ENCODE measurements around the gene EFL1.
A peak's percentile ranks its signal among the peaks of the same experiment; 100 is the strongest.
"Not testable (repeated sequence)": the region's sequence is repeated elsewhere in the genome, so short reads cannot be mapped to it uniquely, and the experiment has no call there.

Gene EFL1

GRCh38 chr15:82275410-82275809 is 12.9 kb upstream of the EFL1 start:
- no peak for DNase-seq (ENCODE audit: low spot score)

DNA sequence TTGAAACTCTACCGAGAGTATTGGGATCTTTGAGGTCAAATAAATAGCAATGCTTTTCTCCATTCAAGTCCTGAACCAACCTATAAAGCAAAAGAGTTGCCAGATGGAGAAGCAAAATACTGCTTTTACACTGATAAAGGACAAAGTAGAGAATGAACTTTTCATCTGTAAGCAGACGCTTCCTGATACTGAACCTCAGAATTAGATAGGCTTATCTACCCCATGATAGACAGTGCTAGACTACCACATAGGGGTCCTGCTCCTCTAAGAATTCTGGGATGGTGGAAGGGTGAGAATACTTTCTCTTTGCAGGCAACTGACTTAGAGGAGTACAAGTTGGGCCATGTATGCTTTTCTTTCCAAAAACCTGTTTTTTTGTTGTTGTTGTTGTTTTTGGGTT is 9.6 kb upstream of the EFL1 start:
- DNase-seq (ENCODE audit: low spot score) = no peak

- not testable (repeated sequence) for DNase-seq (ENCODE audit: low spot score)
Measured at GRCh38 chr15:82268454-82268853, 5.9 kb upstream of the EFL1 start.

DNA sequence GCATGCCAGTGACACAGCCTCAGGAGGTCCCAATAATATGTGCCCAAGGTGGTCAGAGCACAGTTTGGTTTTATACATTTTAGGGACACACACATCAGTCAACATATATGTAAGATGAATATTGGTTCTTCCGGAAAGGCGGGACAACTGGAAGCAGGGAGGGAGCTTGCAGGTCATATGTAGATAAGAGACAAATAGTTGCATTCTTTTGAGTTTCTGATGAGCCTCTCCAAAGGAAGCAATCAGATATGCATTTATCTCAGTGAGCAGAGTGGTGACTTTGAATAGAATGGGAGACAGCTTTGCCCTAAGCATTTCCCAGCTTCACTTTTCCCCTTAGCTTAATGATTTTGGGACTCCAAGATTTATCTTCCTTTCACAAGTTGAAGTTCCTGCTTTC is 4.6 kb upstream of the EFL1 start:
- not testable (repeated sequence) for DNase-seq (ENCODE audit: low spot score)

DNA sequence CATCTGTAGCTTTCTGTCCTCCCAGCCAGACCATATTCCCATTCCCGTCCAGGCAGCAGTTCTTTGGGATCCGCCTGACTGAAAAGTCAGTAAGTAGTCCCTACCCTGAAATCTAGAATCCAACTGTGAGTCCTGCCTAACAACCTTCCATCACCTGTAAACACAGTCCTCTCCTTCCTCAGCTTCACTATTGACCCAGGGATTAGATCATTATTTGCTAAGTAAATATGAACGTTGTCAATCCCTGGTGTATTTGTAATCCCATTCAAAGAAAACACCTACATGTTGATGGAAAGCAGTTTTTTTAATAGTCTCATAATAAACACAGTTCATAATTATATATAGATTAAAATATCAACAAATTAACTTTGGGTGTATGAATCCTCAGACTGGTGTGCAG is 816 bp upstream of the EFL1 start:
- peak; percentile 12 for DNase-seq (ENCODE audit: low spot score)

DNA sequence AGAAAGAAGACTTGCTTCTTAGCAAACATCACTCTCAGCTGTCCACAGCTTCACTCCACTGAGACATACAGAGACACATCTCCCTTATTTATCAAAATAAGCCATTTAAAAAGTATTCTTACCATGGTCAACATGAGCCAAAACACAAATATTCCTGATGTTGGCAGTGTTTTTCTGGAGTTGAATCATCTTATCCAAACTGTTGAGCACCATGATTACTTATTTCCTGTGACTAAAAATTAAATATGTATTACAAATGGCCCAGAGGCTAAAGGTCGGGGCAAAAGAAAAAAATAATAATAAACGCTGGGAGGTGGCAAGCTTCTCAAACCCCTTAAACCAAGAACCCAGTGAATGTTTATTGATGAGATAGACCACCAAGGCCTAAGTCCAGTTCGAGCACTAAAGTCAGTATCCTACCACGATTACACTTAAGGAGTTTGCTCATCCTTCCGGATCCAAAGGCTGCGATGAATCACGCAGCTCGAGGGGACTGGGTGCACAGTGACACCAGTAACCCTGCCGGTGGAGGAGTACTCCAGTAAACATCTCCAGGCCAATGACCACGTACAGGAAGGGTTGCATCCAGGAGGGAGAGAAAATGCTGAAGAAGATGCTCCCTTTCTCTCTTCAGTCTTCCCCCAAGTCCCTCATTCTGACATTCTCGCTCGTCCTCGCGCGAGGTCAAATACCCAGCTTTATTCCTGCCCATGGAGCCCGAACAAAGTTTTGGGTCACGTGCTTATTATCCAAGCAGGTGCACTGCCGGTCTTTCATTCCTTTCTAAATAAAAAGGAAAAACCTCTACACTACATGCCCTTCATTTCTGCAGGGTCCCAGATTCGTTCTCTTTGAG is 740 bp downstream of the EFL1 start:
- peak; percentile 71 for DNase-seq (ENCODE audit: low spot score)

- DNase-seq (ENCODE audit: low spot score) = not testable (repeated sequence)
Measured at GRCh38 chr15:82248261-82248660, 14.3 kb downstream of the EFL1 start.

GRCh38 chr15:82245956-82246355 is 16.6 kb downstream of the EFL1 start:
- not testable (repeated sequence) for DNase-seq (ENCODE audit: low spot score)

DNA sequence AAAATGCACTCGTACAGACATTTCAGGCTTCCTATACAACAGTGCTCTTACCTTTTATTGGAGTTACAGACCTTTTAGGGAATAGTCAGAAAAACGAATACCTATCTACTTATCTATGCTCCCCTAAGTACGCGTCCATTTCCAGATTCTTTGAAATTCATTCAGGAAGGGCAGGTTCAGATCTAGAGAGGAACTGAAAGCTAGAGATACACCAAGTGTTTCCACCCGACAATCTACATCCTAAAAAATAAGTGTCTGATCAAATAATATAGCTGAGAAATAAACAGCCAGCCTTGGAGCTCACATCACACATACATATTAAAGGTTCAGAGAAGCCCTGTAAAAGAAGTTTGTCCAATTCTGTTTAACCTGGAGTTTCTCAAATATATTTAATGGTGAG is 18.9 kb downstream of the EFL1 start:
- DNase-seq (ENCODE audit: low spot score) = not testable (repeated sequence)

GRCh38 chr15:82241836-82242499 is 20.6 kb downstream of the EFL1 start:
- DNase-seq (ENCODE audit: low spot score) = not testable (repeated sequence)

DNA sequence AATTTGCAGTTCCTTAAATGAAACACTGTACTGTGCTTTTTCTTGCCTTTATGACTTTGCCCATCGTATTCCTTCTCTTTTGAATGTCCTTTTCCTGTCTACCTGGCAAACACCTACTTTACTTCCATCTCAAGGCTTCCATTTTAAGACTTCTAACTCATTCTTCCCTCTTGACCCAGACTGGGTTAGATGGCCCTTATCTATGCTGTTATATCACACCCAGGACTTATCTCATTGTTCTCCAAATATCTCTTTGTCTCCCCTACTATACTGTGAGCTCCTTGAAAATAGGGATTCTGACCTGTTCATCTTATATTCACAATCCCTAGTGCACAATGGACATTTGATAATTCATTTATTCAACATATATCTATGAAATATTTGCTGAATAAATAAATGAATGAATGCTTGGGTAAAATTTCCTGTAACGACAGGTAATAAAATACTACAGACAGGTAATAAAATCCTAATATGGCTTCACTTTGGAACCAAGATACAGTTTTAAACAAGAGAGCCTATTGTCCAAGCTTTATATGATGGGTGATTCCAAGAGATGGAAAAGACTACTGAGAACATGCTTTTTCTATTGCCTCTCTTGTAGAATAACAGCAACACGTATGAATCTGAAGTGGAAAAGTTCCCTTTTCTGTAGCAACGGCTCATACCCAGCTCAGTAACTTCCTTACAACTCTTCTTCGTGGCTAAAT is 22.7 kb downstream of the EFL1 start:
- DNase-seq (ENCODE audit: low spot score) = no peak

GRCh38 chr15:82237944-82238534 is 24.5 kb downstream of the EFL1 start:
- DNase-seq (ENCODE audit: low spot score) = not testable (repeated sequence)

DNA sequence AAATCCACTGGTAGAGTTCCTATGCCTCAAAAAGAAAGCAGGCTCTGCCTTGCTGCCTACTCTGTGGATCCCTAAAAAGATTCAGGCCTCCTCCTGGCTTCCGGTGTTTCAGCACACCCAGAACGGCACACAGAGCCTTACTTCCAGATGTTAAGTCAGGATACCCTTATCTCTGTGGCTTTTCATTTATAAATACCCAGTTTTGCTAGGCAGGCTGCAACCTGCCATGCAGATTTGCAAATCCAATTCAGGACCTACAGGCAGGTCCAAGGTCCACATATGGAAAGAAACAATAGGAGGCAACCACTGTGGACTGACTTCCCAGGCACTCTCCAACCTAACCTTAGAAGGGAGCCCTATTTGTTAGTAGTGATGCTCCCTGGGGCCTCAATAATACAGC is 30.7 kb downstream of the EFL1 start:
- DNase-seq (ENCODE audit: low spot score) = no peak

GRCh38 chr15:82231233-82231632 is 31.3 kb downstream of the EFL1 start:
- DNase-seq (ENCODE audit: low spot score) = no peak

DNA sequence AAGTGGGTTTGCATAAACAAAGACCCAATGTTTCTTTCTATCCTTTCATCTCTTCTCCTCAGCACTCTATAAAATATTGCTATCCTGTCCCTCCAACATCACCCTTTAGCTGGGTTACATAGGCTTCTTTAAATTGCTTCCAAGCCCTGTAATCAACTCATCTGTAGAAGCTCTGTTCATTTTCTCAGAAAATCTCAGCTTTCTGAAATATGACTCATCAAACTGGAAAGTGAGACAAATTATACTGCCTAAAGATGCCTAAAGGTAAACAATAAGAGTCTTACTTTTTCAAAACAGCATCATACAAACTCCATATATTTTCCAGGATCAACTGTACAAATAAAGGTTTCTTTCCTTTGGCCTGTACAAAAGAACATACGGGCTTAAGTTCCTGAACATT is 33.8 kb downstream of the EFL1 start:
- no peak for DNase-seq (ENCODE audit: low spot score)

DNA sequence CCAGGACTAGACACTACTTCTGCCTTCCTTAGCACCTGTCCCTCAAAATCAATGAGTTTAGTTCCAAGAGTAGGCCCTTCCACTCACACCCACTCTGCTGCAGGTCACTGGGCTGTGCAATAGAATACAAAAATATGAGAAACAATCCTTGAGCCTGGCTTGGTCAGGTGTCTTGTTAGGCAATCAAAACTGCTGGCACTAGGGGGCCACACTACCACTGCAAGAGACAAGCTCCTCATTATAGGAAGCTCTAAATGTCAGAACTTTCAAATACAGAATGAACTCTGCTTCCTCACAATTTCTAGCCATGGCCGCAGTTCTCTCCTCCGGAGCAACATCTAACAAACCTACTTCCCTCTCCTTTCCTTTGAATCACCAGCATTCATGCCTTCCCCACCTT is 41.0 kb downstream of the EFL1 start:
- DNase-seq (ENCODE audit: low spot score) = peak; percentile 44

DNA sequence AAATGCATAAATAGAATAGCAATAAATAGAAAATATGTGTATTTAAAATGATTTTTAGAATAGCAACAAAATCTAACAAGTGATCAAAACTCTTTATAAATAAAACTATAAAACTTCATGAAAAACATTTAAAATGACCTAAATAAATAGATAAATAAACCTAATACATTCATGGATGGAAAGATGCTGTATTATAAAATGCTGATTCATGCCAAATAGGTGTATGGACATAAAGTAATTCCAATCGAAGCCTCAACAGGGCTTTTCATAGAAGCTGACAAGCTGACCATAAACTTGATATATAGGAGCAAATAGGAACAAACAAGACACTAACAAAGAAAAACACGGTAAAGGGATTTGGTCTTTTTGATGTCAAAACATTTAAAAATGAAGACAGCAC is 46.4 kb downstream of the EFL1 start:
- not testable (repeated sequence) for DNase-seq (ENCODE audit: low spot score)

GRCh38 chr15:82212201-82212600 is 50.3 kb downstream of the EFL1 start:
- DNase-seq (ENCODE audit: low spot score) = not testable (repeated sequence)

GRCh38 chr15:82210066-82210597 is 52.4 kb downstream of the EFL1 start:
- not testable (repeated sequence) for DNase-seq (ENCODE audit: low spot score)

DNA sequence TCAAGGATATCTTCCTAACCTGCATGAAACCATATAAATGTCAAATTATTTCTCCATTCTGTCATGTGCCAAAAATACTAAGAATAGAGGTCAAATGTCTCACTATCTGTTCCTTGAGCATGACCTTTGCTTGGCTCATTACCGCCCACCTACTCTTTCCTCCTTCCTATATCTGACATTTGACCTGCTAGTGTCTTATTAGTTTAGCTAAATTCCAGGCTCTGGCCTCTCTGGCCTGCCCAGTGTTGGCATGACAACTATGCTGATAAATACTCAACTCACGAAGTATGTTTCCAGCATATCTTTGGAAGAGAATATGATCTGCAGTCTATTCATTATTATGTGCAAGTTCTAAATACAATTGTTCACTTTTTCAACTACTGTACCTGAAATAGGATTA is 58.0 kb downstream of the EFL1 start:
- not testable (repeated sequence) for DNase-seq (ENCODE audit: low spot score)

DNA sequence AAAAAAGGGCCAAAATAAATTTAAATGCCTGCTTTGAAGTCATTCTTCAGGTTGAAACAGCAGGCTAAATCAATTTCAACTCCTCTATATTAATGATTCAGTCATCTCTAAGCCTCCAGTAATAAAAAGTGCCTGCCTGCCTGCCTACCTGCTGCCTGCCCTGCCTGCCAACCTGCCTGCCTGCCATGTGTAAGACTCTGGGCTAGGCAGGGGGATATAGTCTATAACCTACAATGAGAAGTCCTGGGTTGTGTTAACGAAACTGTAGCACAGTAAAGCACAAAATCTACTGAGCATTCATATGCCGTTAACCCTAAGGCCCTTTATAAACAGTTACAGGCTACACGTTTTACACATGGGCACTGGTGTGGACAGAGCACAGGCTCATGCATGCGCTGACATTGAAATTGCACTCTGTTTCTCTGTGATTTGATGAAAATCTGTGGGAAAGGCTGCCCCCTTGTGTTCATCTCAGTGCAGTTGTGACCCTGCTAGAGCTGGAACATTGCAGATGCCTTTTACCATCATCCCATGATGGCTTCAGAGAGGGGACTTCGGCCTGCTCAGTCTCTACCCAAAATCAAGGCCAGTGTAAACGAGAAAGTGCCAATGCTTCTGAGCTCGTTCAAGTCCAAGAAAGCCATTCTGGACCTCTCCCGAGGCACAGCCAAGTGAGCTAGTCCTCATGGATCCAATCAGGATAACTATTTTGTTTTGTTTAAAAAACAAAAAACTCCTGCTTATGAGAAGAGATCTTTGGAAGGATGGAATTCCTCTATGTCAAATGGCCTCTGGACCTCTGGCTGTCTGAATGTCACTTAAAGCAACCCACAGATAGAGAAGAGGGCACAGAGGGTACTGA is 64.6 kb downstream of the EFL1 start:
- DNase-seq (ENCODE audit: low spot score) = peak; percentile 87

Measured in NAMALWA (cell line).